GM12892 (cell line): ENCODE data around the gene ARHGAP22.

Experiments used
- POLR2A ChIP-seq: IDR thresholded peaks from 2 replicates; pipeline ENCODE4 v1.6.1; 2011; ENCODE audit warnings: low read depth, low read length, control low read depth
- POLR2AphosphoS5 ChIP-seq: IDR thresholded peaks from 2 replicates; pipeline ENCODE4 v1.6.1; 2011; ENCODE audit warnings: low read depth, low read length, control low read depth

GRCh38 chr10:48448796-48449195 is 156.1 kb downstream of the ARHGAP22 start:
- TF ChIP-seq POLR2A = no peak
- no peak for TF ChIP-seq POLR2AphosphoS5
